ENCODE results near the gene TRAF3IP1. TPM values are rescaled to one million over a fixed set of nuclear protein-coding genes. Genes with fewer than 3 reads are reported as not detected.

The TRAF3IP1 gene
- total and polyA plus RNA-seq, 4 donors = 8.9 to 41.0 (median 14.7) TPM

DNA sequence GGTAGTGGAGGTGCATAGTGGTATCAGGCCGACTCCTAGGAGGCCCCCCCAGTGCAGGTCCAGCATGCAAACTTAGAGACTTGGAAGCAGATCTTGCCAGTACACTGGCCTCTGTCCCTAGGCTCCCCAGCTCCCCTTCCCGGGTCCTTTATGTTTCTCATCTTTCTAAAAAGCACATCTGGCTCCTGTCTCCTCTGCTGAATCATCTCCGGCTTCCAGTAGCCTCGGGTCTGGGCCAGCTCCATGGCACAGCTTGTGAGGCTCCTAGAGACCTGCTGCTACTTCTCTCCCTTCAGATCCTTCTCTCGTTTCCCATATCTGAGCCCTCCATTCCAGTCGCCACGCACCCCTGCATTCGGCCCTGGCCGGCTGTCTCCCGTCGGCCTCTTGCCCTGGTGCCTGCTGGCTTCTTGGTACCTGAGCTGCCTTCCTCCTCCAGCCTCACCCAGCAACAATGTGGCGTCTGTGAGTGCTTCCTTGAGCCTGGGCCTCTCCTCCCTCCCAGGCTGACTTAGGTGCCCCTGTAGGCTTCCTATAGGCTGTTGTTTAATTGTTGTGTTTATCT, 6.6 kb downstream of the TRAF3IP1 start:
- peaks cover 0 to 3% (median under 1%) of the 10 kb centered on the region in 5 donors for H3K4me1 ChIP-seq (ENCODE audit: control insufficient read depth in 5 of 5, insufficient read depth in 5 of 5, low read length in 5 of 5)
- ATAC-seq (ENCODE audit: insufficient read depth, low FRiP score) (no peak), DNase-seq (no peak)
- WGBS, 2 donors = 97 to 98% methylated on average over 12 of the region's 12 CpGs
- no peak overlapping the region for H3K9ac ChIP-seq (ENCODE audit: insufficient read depth in 1 of 2, low read length in 2 of 2)
- H3K4me3 ChIP-seq = no peak overlapping the region
- TF ChIP-seq, protein P1, sequence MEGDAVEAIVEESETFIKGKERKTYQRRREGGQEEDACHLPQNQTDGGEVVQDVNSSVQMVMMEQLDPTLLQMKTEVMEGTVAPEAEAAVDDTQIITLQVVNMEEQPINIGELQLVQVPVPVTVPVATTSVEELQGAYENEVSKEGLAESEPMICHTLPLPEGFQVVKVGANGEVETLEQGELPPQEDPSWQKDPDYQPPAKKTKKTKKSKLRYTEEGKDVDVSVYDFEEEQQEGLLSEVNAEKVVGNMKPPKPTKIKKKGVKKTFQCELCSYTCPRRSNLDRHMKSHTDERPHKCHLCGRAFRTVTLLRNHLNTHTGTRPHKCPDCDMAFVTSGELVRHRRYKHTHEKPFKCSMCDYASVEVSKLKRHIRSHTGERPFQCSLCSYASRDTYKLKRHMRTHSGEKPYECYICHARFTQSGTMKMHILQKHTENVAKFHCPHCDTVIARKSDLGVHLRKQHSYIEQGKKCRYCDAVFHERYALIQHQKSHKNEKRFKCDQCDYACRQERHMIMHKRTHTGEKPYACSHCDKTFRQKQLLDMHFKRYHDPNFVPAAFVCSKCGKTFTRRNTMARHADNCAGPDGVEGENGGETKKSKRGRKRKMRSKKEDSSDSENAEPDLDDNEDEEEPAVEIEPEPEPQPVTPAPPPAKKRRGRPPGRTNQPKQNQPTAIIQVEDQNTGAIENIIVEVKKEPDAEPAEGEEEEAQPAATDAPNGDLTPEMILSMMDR (IDR thresholded peaks at IDR 0.05; ENCODE audit: control extremely low read depth, extremely low read depth) = no peak
- no peaks in the 10 kb centered on the region for H3K27me3 ChIP-seq (ENCODE audit: control insufficient read depth in 3 of 3, insufficient read depth in 3 of 3, low read length in 2 of 3)
- H3K36me3 ChIP-seq (ENCODE audit: control insufficient read depth in 4 of 4, insufficient read depth in 4 of 4, low read length in 4 of 4) = peaks cover 0 to 16% (median 15%) of the 10 kb centered on the region in 4 donors
- no peaks in the 10 kb centered on the region for H3K9me3 ChIP-seq (ENCODE audit: control insufficient read depth in 4 of 4, insufficient read depth in 3 of 4, low read length in 3 of 4)
- H3K27ac ChIP-seq (ENCODE audit: low read depth in 1 of 2, low read length in 1 of 2) = no peak overlapping the region

- no peaks in the 10 kb centered on the region for H3K27me3 ChIP-seq (ENCODE audit: control insufficient read depth in 3 of 3, insufficient read depth in 3 of 3, low read length in 2 of 3)
- TF ChIP-seq, protein P1 (IDR thresholded peaks at IDR 0.05; ENCODE audit: control extremely low read depth, extremely low read depth) = no peak
- no peaks in the 10 kb centered on the region for H3K4me1 ChIP-seq (ENCODE audit: control insufficient read depth in 5 of 5, insufficient read depth in 5 of 5, low read length in 5 of 5)
- DNase-seq = no peak
- no peak overlapping the region for H3K9ac ChIP-seq (ENCODE audit: insufficient read depth in 1 of 2, low read length in 2 of 2)
- no peak overlapping the region for H3K4me3 ChIP-seq
- H3K27ac ChIP-seq (ENCODE audit: low read depth in 1 of 2, low read length in 1 of 2) = no peak overlapping the region
- peaks cover 0 to 16% (median 15%) of the 10 kb centered on the region in 4 donors for H3K36me3 ChIP-seq (ENCODE audit: control insufficient read depth in 4 of 4, insufficient read depth in 4 of 4, low read length in 4 of 4)
- WGBS, 2 donors = 95 to 99% methylated on average over 3 of the region's 3 CpGs
- no peaks in the 10 kb centered on the region for H3K9me3 ChIP-seq (ENCODE audit: control insufficient read depth in 4 of 4, insufficient read depth in 3 of 4, low read length in 3 of 4)
- no peak for ATAC-seq (ENCODE audit: insufficient read depth, low FRiP score)
Observed at GRCh38 chr2:238327751-238328150, 7.4 kb downstream of the TRAF3IP1 start.

GRCh38 chr2:238330391-238330790, 10.1 kb downstream of the TRAF3IP1 start:
- 93 to 96% methylated on average over 9 of the region's 9 CpGs for WGBS, 2 donors
- ATAC-seq (ENCODE audit: insufficient read depth, low FRiP score) = no peak
- no peak overlapping the region for H3K27ac ChIP-seq (ENCODE audit: low read depth in 1 of 2, low read length in 1 of 2)

More at GRCh38 chr2:238330391-238330790, 10.1 kb downstream of the TRAF3IP1 start:
- no peak for DNase-seq
- Histone ChIP-seq H3K27me3 (ENCODE audit: control insufficient read depth in 3 of 3, insufficient read depth in 3 of 3, low read length in 2 of 3) (no peaks in the 10 kb centered on the region), H3K9ac (ENCODE audit: insufficient read depth in 1 of 2, low read length in 2 of 2) (no peak overlapping the region), H3K4me1 (ENCODE audit: control insufficient read depth in 5 of 5, insufficient read depth in 5 of 5, low read length in 5 of 5) (no peaks in the 10 kb centered on the region), H3K36me3 (ENCODE audit: control insufficient read depth in 4 of 4, insufficient read depth in 4 of 4, low read length in 4 of 4) (peaks cover 0 to 19% (median 16%) of the 10 kb centered on the region in 4 donors), H3K9me3 (ENCODE audit: control insufficient read depth in 4 of 4, insufficient read depth in 3 of 4, low read length in 3 of 4) (no peaks in the 10 kb centered on the region), H3K4me3 (no peak overlapping the region)
- TF ChIP-seq, protein P1 (IDR thresholded peaks at IDR 0.05; ENCODE audit: control extremely low read depth, extremely low read depth) = no peak
